Stimulated activated CD4-positive, alpha-beta T cell treated with anti-CD3 and anti-CD28 coated beads, Interleukin-1b, Interleukin-23, amount 100 ng/mL, for 4 hours (primary cell): ENCODE results near the gene C3orf33.

ENCODE experiments used
- DNase-seq, 2 donors: peaks; one replicate each; pipeline ENCODE4 v3.0.0-alpha.2; 2020; ENCODE audit warnings: low read depth in 2 of 2

The C3orf33 gene

GRCh38 chr3:155741603-155742002, 64.5 kb downstream of the C3orf33 start:
- DNase-seq: no peak

DNA sequence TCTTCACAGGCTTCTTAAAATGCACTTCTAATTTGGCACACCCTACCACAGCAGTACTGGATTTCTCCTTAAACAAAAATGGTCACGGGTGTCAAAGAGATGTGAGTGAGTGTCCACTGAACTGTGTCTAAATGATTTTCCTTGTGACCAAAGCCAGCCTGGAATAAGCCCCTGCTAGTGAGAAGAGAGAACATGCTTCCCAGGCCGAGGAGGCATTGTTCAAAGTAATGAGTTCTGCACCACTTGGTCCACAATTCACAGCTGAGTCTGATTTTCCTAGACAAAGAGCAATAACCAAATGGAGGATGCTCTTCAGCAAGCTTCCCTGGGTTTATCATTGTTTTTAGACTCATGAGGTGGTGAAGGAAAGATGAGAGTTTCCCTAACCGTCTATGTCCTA, 65.0 kb downstream of the C3orf33 start:
- DNase-seq: no peak

GRCh38 chr3:155739154-155739553, 66.9 kb downstream of the C3orf33 start:
- no peak for DNase-seq

GRCh38 chr3:155738580-155739076, 67.5 kb downstream of the C3orf33 start:
- no peak for DNase-seq

DNA sequence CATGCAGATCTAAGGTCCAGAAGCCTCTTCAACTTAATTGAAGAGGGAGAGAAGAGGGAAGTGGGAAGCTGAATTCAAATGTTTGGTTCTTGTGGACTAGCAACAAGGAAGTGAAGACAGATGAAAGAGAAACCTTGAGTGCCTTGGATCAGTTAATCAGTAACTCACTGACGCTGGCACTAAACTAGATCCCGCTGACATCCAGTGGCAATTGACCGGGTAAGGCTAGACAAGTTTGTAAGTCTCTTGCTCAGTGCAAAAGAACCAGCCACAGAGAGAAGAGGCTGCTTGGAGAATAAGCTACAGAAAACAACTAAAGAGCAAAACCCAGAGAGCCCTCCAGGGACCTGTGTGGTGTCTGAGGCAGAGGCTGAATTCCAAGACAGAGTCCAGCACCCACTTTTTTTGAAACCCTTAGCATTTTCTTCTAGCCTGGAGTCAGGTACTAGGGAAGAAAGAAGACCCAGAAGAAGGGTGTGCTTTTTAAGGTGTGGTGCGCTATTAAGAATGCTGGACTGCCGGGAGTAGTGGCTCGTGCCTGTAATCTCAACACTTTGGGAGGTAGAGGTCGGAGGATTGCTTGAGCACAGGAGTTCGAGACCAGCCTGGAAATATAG, 68.1 kb downstream of the C3orf33 start:
- DNase-seq: no peak

- no peak for DNase-seq
Observed at GRCh38 chr3:155736381-155736780, 69.7 kb downstream of the C3orf33 start.

- DNase-seq: no peak
Observed at GRCh38 chr3:155730843-155731242, 75.2 kb downstream of the C3orf33 start.

GRCh38 chr3:155727836-155728235, 78.2 kb downstream of the C3orf33 start:
- DNase-seq: no peak

DNA sequence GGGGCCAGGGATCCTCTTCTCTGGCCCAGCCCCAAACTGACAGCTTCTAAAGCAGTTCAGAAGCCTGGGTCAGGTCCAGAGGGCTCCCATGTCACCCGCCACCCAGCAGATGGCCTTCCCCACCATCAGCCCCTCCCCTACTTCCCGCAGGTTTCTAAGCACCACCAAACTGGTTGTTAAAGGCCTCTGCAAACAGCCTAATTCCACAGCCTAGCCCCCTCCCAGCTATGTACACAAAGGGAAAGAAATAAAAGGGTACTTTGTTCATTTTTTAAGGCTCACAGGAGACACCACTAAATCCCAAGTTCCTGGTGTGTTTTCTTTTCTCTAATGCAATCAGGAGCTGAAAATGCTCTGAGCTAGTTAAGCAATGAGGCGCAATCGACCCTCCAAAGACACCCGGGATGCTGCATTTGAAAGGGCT, 91.8 kb downstream of the C3orf33 start:
- DNase-seq: no peak
